A549 (cell line): ENCODE measurements around the gene MAP7D1. TPM values are rescaled to one million over a fixed set of nuclear protein-coding genes. Genes with fewer than 3 reads are reported as not detected.

ENCODE experiments used
- ATAC-seq, 2 experiments: fragments of 200-7000 bp in 1 of 2; fragments of >200 bp in 1 of 2; cut with Nextera tagmentation in 1 of 2; cut with Tn5 transposase in 1 of 2; 3 replicates each; pipeline versions ENCODE4 v1.8.0 to v1.9.1; 2018 to 2020; ENCODE audit warnings: mild to moderate bottlenecking in 1 of 2, moderate library complexity in 1 of 2
- CTCF ChIA-PET: fragments of 300-600 bp; sonication (Branson Sonifier 250); formaldehyde crosslinking; extraction: SDS; loops from one replicate; lab custom pipeline; 2021; ENCODE audit warnings: antibody characterized with exemption, inconsistent platforms; lab: Yijun Ruan, JAX
- POLR2A ChIA-PET: fragments of 350-600 bp; formaldehyde crosslinking; extraction: SDS; loops from one replicate; lab custom pipeline; 2021; ENCODE audit warnings: antibody characterized with exemption, inconsistent platforms; lab: Yijun Ruan, JAX
- DNase-seq, 2 experiments: peaks; one replicate each; pipeline versions ENCODE4 v3.0.0 to v3.0.0-alpha.2; 2011 to 2016; ENCODE audit warnings: low read depth in 1 of 2, low spot score in 1 of 2
- FAIRE-seq: peaks from 2 replicates; lab custom pipeline; 2011; peaks lifted over from hg19 to GRCh38; lab: Jason Lieb, UNC
- H3K27ac ChIP-seq, 2 experiments: fragments of >200 bp; sonication (Bioruptor Twin); formaldehyde crosslinking; 3 replicates each; pipeline ENCODE4 v1.5.1; 2016 to 2017
- H3K4me1 ChIP-seq: fragments of >200 bp; sonication (Bioruptor Twin); formaldehyde crosslinking; 3 replicates; pipeline ENCODE4 v1.6.1; 2016
- H3K4me2 ChIP-seq: fragments of >200 bp; sonication (Bioruptor Twin); formaldehyde crosslinking; 3 replicates; pipeline ENCODE4 v1.6.1; 2016
- H3K4me3 ChIP-seq: fragments of >200 bp; sonication (Bioruptor Twin); formaldehyde crosslinking; 3 replicates; pipeline ENCODE4 v1.5.1; 2016
- H3K9me3 ChIP-seq: fragments of >200 bp; sonication (Bioruptor Twin); formaldehyde crosslinking; 3 replicates; pipeline ENCODE4 v1.6.1; 2016
- BHLHE40 ChIP-seq: IDR thresholded peaks from 2 replicates; pipeline ENCODE4 v1.6.1; 2012; ENCODE audit warnings: low read depth, low read length, inconsistent platforms
- CBX8 ChIP-seq: fragments of 200-600 bp; sonication (generic); IDR thresholded peaks from 2 replicates; pipeline ENCODE4 v1.6.1; 2016
- CEBPB ChIP-seq, 2 experiments: fragments of >200 bp in 1 of 2; sonication (Bioruptor Twin) in 1 of 2; formaldehyde crosslinking in 1 of 2; IDR thresholded peaks; 2 replicates each; pipeline ENCODE4 v1.6.1; 2012 to 2016
- CHD2 ChIP-seq: fragments of 150-350 bp; IDR thresholded peaks from 2 replicates; pipeline ENCODE4 v1.6.1; 2014; ENCODE audit warnings: low read length; ENCODE audit not compliant: partially characterized antibody
- CHD4 ChIP-seq: fragments of 200-600 bp; sonication (generic); IDR thresholded peaks from 2 replicates; pipeline ENCODE4 v1.6.1; 2016; ENCODE audit warnings: antibody characterized with exemption, mild to moderate bottlenecking, borderline replicate concordance
- EP300 ChIP-seq, 2 experiments: fragments of >200 bp; sonication (Bioruptor Twin); formaldehyde crosslinking; IDR thresholded peaks; 2 replicates in 1 of 2; 3 replicates in 1 of 2; pipeline ENCODE4 v1.6.1; 2016 to 2017
- FOSB ChIP-seq: fragments of 250-450 bp; sonication (Bioruptor Pico); IDR thresholded peaks from 2 replicates; pipeline ENCODE4 v1.5.0; 2020; ENCODE audit warnings: mild to moderate bottlenecking, moderate library complexity
- FOXS1 ChIP-seq: fragments of 250-450 bp; sonication (Bioruptor Pico); IDR thresholded peaks from 2 replicates; pipeline ENCODE4 v1.5.0; 2020; ENCODE audit warnings: mild to moderate bottlenecking, moderate library complexity
- HMGXB4 ChIP-seq: fragments of 250-450 bp; sonication (Bioruptor Pico); IDR thresholded peaks from 2 replicates; pipeline ENCODE4 v1.5.0; 2021; ENCODE audit warnings: mild to moderate bottlenecking, moderate library complexity, borderline replicate concordance
- JUNB ChIP-seq: fragments of >200 bp; sonication (Bioruptor Twin); formaldehyde crosslinking; IDR thresholded peaks from 2 replicates; pipeline ENCODE4 v1.6.1; 2016
- KDM1A ChIP-seq: fragments of 200-600 bp; sonication (generic); IDR thresholded peaks from 2 replicates; pipeline ENCODE4 v1.6.1; 2016; ENCODE audit warnings: low read depth, mild to moderate bottlenecking
- MAFK ChIP-seq: fragments of 450-650 bp; IDR thresholded peaks from 2 replicates; pipeline ENCODE4 v1.6.1; 2014; ENCODE audit not compliant: partially characterized antibody
- MAZ ChIP-seq: fragments of 150-350 bp; IDR thresholded peaks from 2 replicates; pipeline ENCODE4 v1.6.1; 2014; ENCODE audit warnings: antibody characterized with exemption, low read depth, low read length, borderline replicate concordance
- MYC ChIP-seq: IDR thresholded peaks from 2 replicates; pipeline ENCODE4 v1.6.1; 2012; ENCODE audit warnings: mild to moderate bottlenecking, inconsistent platforms, low read length, improper control_type of control experiment, borderline replicate concordance
- NPAS2 ChIP-seq: fragments of 250-450 bp; sonication (Bioruptor Pico); IDR thresholded peaks from 2 replicates; pipeline ENCODE4 v1.8.0; 2022; ENCODE audit warnings: mild to moderate bottlenecking, moderate library complexity, borderline replicate concordance
- NR3C1 ChIP-seq: fragments of >200 bp; sonication (Bioruptor Twin); formaldehyde crosslinking; IDR thresholded peaks from 3 replicates; pipeline ENCODE4 v1.6.1; 2017
- PHF8 ChIP-seq: fragments of 200-600 bp; sonication (generic); IDR thresholded peaks from 2 replicates; pipeline ENCODE4 v1.6.1; 2016; ENCODE audit warnings: low read depth, mild to moderate bottlenecking, antibody characterized with exemption, moderate library complexity, borderline replicate concordance
- POLR2A ChIP-seq: IDR thresholded peaks from 2 replicates; pipeline ENCODE4 v1.6.1; 2012; ENCODE audit warnings: mild to moderate bottlenecking, low read length
- RAD21 ChIP-seq, 2 experiments: fragments of >200 bp in 1 of 2; sonication (Bioruptor Twin) in 1 of 2; formaldehyde crosslinking in 1 of 2; IDR thresholded peaks in 1 of 2; conservative IDR thresholded peaks in 1 of 2; 2 replicates in 1 of 2; 3 replicates in 1 of 2; pipeline ENCODE4 v1.6.1; 2012 to 2018; ENCODE audit warnings: inconsistent platforms in 1 of 2
- RARB ChIP-seq: fragments of 250-450 bp; sonication (Bioruptor Pico); IDR thresholded peaks from 2 replicates; pipeline ENCODE4 v1.8.0; 2021; ENCODE audit warnings: mild to moderate bottlenecking, moderate library complexity
- RCOR1 ChIP-seq: fragments of 150-350 bp; IDR thresholded peaks from 2 replicates; pipeline ENCODE4 v1.6.1; 2014; ENCODE audit warnings: antibody characterized with exemption, low read length, low read depth
- RFX5 ChIP-seq: fragments of 450-650 bp; IDR thresholded peaks from 2 replicates; pipeline ENCODE4 v1.7.1; 2014; ENCODE audit warnings: antibody characterized with exemption, mild to moderate bottlenecking, moderate library complexity
- SREBF2 ChIP-seq: fragments of 450-650 bp; IDR thresholded peaks from 2 replicates; pipeline ENCODE4 v1.6.1; 2014; ENCODE audit warnings: mild to moderate bottlenecking, moderate library complexity
- ZNF302 ChIP-seq: fragments of 250-450 bp; sonication (Bioruptor Pico); IDR thresholded peaks from 2 replicates; pipeline ENCODE4 v1.9.0; 2021; ENCODE audit warnings: inconsistent platforms, mild to moderate bottlenecking, moderate library complexity
- WGBS: methylation state at CpG from one replicate; pipeline ENCODE4 v1.1.6; 2017; ENCODE audit errors: missing lambda C conversion rate; 5-methylcytosine and 5-hydroxymethylcytosine counted together
- polyA plus RNA-seq, 4 experiments: library from polyadenylated mRNA; depleted of rRNA in 3 of 4; stranded (reverse); fragments of >200 nt; fragmentation: RNase III in 1 of 4; extraction: RNeasy Plus Mini Kit Qiagen cat#74134 plus additional on column Dnase treatment in 1 of 4; gene quantifications; 2 replicates in 3 of 4; 3 replicates in 1 of 4; pipeline ENCODE4 v1.2.3, GENCODE V29; 2011 to 2017
- TF ChIP-seq, protein P1 (sequence below): fragments of 250-450 bp; sonication (Bioruptor Pico); IDR thresholded peaks from 2 replicates; pipeline ENCODE4 v1.5.0; 2020; ENCODE audit warnings: low read depth, mild to moderate bottlenecking, moderate library complexity

MAP7D1 gene
- polyA plus RNA-seq, 2 of the 4 experiments (the other 2 are of a cell fraction): 16.4 to 74.9 TPM

- ATAC-seq (no peak), FAIRE-seq (no peak), DNase-seq (no peak)
- POLR2A ChIA-PET: no interaction called here
- peak overlapping the region in 1 of 2 experiments; percentile 10; a peak in 2 of 6 replicates for H3K27ac ChIP-seq
- peaks cover 58% of the 10 kb centered on the region for H3K4me1 ChIP-seq
- TF ChIP-seq NPAS2: no peak
- no peak for TF ChIP-seq ZNF302 (CRISPR knock-in tag)
- TF ChIP-seq EP300 (IDR thresholded peaks at IDR 0.05): no peak
- no peak for TF ChIP-seq MAFK
- TF ChIP-seq FOSB (CRISPR knock-in tag): no peak
- TF ChIP-seq CHD2: no peak
- TF ChIP-seq BHLHE40: no peak
- TF ChIP-seq MAZ: no peak
- TF ChIP-seq RARB: no peak
- TF ChIP-seq MYC: no peak
- no peak for TF ChIP-seq JUNB
- no peaks in the 10 kb centered on the region for H3K9me3 ChIP-seq
- no CpG with 5 or more reads among the region's 1 CpG for WGBS
- H3K4me3 ChIP-seq: no peak overlapping the region
- H3K4me2 ChIP-seq: no peak overlapping the region
- CTCF ChIA-PET: interaction anchor here (1.2 to 8.6 kb wide), 5 partner anchors 9 to 179 kb away, joined by 3 to 82 read pairs (median 4); partner anchors contain the start of gene TRAPPC3
These were observed 6.8 kb downstream of the MAP7D1 start for GRCh38 chr1:36162680-36163239.

GRCh38 chr1:36163426-36163825 is 7.5 kb downstream of the MAP7D1 start:
- CTCF ChIA-PET: interaction anchor here (0.9 to 8.6 kb wide), 6 partner anchors 9 to 179 kb away, joined by 3 to 82 read pairs (median 4); partner anchors contain the start of gene TRAPPC3
- TF ChIP-seq FOXS1 (CRISPR knock-in tag) (no peak), CHD2 (no peak), PHF8 (no peak), RCOR1 (no peak), EP300 (IDR thresholded peaks at IDR 0.05) (no peak), CBX8 (no peak), RFX5 (no peak), HMGXB4 (no peak), NR3C1 (no peak), CEBPB (IDR thresholded peaks at IDR 0.05) (no peak), CHD4 (no peak)
- TF ChIP-seq, protein P1, sequence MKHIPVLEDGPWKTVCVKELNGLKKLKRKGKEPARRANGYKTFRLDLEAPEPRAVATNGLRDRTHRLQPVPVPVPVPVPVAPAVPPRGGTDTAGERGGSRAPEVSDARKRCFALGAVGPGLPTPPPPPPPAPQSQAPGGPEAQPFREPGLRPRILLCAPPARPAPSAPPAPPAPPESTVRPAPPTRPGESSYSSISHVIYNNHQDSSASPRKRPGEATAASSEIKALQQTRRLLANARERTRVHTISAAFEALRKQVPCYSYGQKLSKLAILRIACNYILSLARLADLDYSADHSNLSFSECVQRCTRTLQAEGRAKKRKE (CRISPR knock-in tag): no peak
- DNase-seq (no peak), ATAC-seq (no peak), FAIRE-seq (no peak)
- Histone ChIP-seq H3K9me3 (no peaks in the 10 kb centered on the region), H3K4me3 (no peak overlapping the region), H3K4me1 (peaks cover 51% of the 10 kb centered on the region), H3K27ac (no peak overlapping the region), H3K4me2 (no peak overlapping the region)
- POLR2A ChIA-PET: no interaction called here

DNA sequence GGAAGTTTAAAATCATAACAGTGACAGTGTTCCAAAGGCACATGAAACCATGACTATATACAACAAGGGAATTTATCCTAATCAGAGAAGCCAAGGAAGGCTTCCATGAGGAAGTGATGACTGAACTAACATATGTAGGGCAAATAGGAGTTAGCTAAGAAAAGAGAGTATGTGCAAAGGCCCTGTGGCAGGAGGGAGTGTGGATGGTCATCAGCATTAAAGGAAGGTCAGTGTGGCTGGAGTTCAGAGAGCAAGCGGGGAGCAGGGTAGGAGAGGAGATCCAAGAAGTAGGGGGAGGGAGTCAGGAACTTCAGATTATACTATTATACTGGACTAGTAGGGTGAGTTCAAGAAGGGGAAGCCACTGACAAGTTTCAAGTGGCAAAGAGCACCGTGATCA is 8.4 kb downstream of the MAP7D1 start:
- Histone ChIP-seq H3K4me2 (no peak overlapping the region), H3K4me3 (no peak overlapping the region), H3K9me3 (no peaks in the 10 kb centered on the region), H3K27ac (no peak overlapping the region), H3K4me1 (peaks cover 43% of the 10 kb centered on the region)
- ATAC-seq (no peak), FAIRE-seq (no peak), DNase-seq (no peak)
- WGBS: 94% methylated on average over 2 of the region's 2 CpGs
- no peak for TF ChIP-seq EP300 (IDR thresholded peaks at IDR 0.05)
- TF ChIP-seq KDM1A: 0 out of 2 replicates have a peak, but pooled peaks have one; percentile 33
- no peak for TF ChIP-seq RAD21 (conservative IDR thresholded peaks at IDR 0.05 in 1 of 2, IDR thresholded peaks at IDR 0.05 in 1 of 2)
- no peak for TF ChIP-seq SREBF2
- TF ChIP-seq MYC: no peak
- TF ChIP-seq POLR2A: no peak
- TF ChIP-seq RARB: no peak
- CTCF ChIA-PET: interaction anchor here (0.9 to 8.6 kb wide), 6 partner anchors 8 to 121 kb away, joined by 3 to 82 read pairs (median 6); partner anchors contain the start of gene TRAPPC3
- POLR2A ChIA-PET: no interaction called here
